Measurements from ENCODE around the gene RPL18A.

DNA sequence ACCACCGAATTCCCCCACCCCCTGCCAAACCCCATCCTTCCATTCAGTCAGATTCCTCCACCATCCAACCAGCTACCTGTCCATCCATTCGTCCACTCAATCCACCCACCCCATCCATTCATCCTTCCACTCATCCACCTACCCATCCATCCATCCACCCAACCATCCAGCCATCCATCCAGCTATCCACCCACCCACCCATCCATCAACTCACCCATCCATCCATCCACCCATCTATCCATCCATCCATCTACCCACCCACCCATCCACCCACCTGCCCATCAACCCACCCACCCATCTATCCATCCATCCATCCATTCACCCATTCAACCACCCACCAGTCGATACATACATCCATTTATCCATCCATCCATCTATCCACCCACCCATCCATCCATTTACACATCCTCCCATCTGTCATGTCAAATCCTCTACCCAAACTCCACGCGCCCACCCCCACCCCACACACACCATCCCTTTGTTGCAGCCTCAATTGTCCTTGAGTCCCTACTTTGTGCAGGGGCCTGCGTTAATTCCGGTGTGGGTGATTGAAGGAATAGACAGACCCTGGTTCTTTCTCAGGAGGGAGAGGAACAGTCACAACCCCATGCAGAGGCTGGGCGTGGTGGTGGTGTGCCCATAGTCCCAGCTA, 6.7 kb downstream of the RPL18A start:
- TF ChIP-seq, protein P1, sequence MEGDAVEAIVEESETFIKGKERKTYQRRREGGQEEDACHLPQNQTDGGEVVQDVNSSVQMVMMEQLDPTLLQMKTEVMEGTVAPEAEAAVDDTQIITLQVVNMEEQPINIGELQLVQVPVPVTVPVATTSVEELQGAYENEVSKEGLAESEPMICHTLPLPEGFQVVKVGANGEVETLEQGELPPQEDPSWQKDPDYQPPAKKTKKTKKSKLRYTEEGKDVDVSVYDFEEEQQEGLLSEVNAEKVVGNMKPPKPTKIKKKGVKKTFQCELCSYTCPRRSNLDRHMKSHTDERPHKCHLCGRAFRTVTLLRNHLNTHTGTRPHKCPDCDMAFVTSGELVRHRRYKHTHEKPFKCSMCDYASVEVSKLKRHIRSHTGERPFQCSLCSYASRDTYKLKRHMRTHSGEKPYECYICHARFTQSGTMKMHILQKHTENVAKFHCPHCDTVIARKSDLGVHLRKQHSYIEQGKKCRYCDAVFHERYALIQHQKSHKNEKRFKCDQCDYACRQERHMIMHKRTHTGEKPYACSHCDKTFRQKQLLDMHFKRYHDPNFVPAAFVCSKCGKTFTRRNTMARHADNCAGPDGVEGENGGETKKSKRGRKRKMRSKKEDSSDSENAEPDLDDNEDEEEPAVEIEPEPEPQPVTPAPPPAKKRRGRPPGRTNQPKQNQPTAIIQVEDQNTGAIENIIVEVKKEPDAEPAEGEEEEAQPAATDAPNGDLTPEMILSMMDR (conservative IDR thresholded peaks at IDR 0.05; ENCODE audit: low read length) = no peak
- TF ChIP-seq EZH2phosphoT487 (IDR thresholded peaks at IDR 0.05; ENCODE audit: borderline replicate concordance) = no peak
